NCI-H2081 treated with DMSO at 0.1 percent for 48 hours (cell line): Measurements from ENCODE around the gene CARD8.

ENCODE experiments used
- DNase-seq: peaks from one replicate; lab custom pipeline; 2025; lab: John Stamatoyannopoulos, UW

The CARD8 gene

GRCh38 chr19:48206397-48207093, 49.2 kb downstream of the CARD8 start:
- no peak for DNase-seq

- DNase-seq: peak; percentile 87
Measured at GRCh38 chr19:48203794-48204628, 51.7 kb downstream of the CARD8 start.

DNA sequence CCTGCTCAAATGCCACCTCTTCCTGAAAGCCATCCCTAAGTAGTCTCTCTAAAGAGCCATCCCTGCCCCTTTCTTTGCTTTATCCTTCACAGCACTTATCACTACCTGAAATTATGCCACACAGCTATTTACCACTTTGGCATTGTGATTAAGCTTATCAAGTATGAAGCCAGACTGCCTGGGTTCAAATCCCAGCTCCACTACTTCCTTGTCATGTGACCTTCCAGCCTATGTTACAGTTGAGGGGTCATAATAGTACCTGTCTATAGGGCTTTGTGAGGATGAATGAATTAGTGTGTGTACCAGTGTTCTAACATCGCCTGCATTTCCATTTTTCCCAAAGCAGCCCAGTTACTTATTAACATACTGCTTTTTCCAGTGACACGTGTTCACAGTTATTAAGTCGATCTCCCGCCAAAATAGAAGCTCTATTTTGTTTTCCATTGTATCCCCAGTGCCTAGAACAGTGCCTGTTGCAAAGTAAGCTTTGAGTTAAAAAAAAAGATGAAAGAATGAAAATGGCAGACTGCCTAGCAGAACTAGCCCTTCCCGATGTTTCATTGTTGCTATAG, 52.4 kb downstream of the CARD8 start:
- DNase-seq: no peak

GRCh38 chr19:48196933-48197665, 58.6 kb downstream of the CARD8 start:
- no peak for DNase-seq

DNA sequence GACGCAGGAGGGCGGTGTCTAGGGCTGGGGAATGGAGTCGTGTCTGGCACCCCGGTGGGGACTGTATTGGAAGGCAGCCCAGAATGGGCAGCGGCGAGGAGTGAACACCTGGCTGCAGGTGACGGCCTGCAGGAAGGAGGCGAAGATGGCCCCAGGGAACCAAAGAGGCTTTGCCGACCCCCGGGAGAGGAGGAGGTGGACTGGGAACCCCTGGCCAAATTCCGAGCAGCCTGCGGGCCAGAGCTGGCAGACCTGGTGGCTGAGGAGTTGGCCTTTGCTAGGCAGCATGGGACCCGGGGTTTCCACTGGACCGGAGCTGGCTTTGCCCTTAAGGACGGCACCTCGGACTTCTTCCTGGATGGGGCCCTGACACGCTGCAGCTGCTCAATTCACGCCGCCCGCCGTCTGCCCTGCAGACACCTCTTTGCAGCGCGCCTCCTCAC, 59.4 kb downstream of the CARD8 start:
- no peak for DNase-seq

DNA sequence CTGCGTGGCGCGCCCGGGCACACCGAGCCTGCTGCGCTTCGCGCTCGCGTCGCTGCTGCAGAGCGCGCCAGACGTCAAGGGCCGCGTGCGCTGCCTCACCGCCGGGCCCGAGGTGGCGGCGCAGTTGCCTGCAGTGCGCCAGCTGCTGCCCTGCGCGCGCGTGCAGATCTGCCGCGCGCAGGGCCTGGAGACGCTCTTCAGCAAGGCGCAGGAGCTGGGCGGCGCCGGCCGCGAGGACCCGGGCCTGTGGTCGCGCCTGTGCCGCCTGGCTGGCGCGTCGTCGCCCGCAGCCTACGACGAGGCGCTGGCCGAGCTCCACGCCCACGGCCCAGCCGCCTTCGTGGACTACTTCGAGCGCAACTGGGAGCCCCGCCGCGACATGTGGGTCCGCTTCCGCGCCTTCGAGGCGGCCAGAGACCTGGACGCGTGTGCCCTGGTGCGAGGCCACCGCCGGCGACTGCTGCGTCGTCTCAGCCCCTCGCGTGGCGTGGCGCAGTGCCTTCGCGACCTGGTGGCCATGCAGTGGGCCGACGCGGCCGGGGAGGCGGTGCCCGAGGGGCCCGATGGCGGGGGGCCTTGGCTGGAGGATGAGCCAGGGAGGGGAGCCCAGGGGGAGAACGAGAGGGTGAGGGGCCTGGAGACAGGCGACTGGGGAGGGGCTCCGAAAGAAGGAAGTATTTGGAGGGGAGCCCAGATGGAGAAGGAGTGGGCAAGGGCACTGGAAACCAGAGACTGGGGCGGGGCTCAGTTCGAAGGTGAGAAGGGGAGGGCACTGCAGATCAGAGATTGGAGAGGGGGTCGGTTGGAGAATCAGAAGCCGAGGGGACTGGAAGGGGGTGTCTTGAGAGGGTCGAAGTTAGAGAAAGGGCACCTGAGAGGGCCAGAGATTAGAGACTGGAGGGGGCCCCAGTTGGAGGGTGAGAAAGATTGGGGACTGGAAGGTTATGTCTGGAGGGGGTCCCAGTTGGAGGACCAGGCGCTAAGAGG, 60.6 kb downstream of the CARD8 start:
- no peak for DNase-seq

DNA sequence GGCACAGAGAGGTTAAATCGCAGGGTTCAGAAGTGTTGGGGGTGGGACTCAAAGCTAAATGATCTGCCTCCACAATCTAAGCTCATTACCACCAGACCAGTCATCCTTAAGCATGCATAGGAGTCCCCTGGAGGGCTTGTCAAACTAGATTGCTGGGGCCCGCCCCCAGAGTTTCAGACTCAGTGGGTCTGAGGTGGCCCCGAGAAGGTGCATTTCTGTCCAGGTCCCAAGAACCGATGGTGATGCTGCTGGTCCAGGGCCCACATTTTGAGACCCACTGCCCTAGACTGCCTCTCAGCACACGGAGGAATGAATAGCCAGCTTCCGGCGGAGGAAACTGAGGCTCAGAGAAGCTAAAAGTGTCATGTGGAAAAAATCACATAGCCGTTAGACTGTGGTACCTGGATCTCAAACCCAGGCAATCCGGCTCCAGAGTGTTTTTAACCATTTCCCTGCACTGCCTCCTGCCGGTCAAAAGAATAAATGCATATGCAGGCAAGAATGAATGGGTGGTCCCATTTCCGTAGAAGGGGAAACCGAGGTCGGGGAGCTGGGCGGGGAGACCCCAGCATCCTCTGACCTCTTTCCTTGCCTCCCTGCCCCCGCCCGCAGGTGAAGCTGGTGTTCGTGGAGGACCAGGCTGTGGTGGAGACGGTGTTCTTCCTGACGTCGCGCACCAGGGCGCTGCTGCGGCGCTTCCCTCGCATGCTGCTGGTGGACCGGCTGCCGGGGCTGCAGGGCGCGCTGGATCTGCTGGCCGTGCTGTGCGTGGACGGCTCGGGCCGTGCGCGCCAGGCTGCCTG, 61.5 kb downstream of the CARD8 start:
- no peak for DNase-seq

DNA sequence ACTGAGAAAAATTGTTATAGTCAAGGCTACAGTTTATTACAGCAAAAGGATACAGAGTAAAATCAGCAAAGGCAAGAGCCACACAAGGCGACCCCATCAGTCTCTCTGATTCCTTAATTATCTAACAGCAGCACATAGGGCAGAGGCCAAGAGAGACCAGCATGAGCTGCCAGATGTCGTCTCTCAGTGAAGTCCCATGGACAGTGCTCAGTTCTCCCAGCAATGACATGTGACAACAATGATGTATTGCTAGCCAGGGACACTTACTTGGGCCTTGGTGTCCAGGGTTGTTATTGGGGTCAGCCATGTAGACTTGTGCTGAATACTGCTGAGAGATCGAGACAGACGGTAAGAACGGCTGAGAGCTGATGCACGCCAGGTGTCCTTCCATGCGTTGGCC, 63.0 kb downstream of the CARD8 start:
- no peak for DNase-seq

DNA sequence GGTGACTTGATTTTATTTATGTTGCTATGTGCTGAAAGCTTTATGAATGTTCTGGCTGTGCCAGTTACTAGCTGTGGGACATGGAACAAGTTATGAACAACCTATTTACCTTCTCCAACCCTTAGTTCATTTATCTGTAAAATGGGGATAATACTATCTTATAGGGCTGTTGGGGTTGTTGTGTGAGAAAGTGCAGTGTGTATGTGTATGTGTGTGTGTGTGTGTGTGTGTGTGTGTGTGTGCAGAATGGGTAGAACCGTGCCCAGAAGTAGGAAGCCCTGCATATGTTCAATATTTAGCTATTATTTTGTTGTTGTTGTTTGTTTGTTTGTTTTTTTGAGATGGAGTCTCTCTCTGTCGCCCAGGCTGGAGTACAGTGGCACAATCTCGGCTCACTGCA, 64.8 kb downstream of the CARD8 start:
- no peak for DNase-seq

DNA sequence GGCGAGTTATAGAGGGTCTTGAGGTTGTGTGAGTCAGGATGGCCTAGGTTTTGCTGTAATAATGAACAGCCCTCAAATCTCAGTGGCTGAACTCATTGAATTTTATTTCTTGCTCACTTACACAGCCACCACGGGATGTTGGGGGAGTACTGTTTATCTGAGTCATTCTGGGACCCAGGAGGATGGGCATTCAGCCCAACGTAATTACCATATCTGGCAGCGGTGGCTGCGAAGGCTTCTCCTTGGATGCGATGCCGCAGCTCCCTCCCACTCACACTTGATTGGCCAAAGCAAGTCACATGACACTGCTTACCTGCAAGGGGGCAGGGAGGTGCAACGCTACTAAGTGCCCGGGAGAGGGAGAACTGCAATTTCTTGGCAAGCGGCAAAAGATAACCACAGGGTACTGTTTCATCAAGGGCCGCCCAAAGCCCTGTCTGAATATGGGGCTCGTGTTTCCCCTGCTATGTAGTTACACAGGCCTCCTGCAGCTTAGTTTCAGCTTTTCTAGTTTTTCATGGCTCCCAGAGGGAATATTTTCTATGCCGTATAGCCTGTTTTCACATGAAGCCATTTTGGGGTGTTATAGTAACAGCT, 65.3 kb downstream of the CARD8 start:
- DNase-seq: peak; percentile 97

DNA sequence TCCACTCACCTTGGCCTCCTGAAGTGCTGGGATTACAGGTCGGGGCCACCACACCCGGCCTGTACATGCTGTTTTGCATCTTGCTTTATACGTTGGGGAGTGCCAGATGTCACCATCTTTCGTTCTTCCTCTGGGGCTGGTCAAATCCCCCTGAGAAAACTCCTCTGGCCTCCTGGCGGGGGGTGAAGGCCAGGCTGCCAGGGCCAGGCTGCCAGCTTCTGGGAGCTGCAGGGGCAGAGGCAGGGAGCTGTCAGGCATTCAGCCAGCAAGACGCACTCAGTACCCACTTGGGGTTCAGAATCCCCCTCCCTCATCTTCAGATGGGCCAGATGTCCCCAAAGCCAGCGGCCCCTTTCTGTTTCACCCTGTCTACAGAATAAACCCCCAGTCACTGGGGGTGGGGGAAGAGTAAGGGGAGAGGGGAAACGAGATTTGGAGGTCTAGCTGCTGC, 69.1 kb downstream of the CARD8 start:
- DNase-seq: no peak

DNA sequence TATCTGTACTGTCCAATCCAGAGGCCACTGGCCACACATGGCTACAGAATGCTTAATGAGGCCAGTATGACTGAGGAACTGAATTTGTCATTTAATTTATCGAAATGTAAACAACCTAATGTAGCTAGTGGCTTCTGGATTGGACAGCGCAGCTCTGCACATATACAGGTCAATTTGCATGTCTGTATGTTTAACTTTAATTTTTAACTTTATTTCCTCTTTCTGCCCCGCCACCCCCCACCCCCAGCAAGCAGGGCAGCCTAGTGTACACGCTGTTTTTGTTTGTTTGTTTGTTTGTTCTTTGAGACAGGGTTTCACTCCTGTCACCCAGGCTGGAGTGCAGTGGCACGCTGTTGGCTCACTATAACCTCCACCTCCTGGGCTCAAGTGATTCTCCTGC, 69.7 kb downstream of the CARD8 start:
- no peak for DNase-seq

DNA sequence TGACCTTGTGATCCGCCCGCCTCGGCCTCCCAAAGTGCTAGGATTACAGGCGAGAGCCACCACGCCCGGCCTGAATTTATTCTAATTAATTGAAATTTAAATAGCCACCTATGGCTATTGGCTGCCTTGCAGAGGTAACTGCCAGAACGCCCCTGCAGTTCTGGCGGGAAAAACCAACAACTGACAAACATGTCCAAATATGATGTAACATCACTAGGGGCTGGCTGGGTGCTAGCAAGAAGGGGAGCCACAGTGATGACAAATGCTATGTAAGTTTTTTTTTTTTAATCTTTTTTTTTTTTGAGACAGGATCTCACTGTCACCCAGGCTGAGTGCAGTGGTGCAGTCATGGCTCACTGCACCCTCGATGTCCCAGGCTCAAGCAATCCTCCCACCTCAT, 72.4 kb downstream of the CARD8 start:
- no peak for DNase-seq

DNA sequence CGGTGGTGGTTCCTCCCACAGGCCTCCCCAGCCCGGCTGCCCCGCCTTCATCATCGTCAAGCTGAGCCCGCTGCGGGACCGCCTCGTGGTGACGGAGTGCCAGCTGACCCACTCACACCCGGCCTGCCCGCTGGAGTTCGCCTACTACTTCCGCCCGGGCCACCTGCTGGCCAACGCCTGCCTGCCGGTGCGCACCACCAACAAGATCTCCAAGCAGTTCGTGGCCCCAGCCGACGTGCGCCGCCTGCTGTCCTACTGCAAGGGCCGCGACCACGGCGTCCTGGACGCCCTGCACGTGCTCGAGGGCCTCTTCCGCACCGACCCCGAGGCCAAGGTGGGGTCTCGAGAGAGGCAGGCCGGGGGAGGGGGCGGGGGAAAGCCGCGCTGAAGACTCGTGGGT, 73.3 kb downstream of the CARD8 start:
- DNase-seq: no peak

- no peak for DNase-seq
Measured at GRCh38 chr19:48181505-48181904, 74.2 kb downstream of the CARD8 start.

DNA sequence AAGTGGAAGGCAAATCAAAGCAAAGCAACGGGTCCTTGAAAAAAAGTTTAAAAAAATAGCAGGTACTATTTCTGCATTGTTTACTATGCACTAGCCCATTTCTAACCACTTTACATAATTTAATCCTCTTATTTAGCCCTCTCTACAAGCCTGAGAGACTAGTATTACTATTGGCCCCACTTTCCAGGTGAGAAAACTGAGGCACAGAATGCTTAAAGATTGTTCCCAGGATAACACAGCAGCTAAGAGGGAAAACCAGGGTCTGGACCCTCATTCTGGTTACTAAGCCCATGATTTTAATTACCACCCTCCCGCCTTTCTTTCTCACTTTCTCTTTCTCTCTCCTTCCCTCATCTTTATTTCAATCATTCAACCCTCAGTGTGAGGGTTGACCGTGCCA, 79.5 kb downstream of the CARD8 start:
- no peak for DNase-seq

DNA sequence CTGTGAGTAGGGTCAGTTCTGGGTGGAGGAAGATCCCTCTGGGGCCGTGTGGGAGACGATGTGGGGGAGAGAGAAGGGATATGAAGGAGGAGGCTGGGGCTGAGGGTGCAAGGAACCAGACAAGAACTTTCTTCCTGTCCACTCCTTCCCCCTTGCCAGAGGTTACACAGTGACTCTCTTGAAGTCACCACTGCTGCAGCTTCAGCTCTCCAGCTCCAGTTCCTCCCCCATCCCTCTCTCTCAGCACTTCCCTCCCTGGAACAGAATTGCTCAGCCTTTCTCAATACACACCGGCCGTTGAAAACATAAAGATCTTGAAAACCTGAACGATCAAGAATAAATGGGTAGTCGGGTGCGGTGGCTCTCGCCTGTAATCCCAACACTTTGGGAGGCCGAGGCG, 80.1 kb downstream of the CARD8 start:
- DNase-seq: no peak

GRCh38 chr19:48174445-48175030, 81.2 kb downstream of the CARD8 start:
- DNase-seq: no peak

DNA sequence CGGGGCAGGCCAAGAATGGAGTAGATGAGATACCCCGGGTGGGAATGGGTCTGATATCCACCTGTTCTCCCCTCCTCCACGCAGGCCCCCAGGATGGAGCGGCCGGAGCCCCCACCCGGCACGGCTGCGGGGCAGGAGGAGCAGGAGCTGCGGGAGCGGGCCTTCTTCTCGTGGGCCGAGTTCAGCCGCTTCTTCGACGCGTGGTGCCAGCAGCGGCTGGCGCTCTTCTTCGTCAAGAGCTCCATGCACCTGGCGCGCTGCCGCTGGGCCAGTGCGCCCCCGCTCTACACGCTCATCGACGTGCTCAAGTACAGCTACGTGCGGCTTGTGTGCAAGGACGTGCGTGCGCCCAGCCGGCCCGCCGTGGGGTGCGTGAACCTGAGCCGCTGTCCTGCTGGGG, 84.0 kb downstream of the CARD8 start:
- no peak for DNase-seq
